GM12864 (cell line): ENCODE measurements around the gene RIPOR1.

Experiments used
- DNase-seq: peaks from one replicate; pipeline ENCODE4 v3.0.0-alpha.2; 2011; ENCODE audit warnings: low read depth
- H3K4me3 ChIP-seq: 2 replicates; pipeline ENCODE4 v1.5.1; 2011; ENCODE audit warnings: mild to moderate bottlenecking, low read depth, low read length, control low read depth
- CTCF ChIP-seq: IDR thresholded peaks from 2 replicates; pipeline ENCODE4 v1.5.1; 2011; ENCODE audit warnings: low read depth, mild to moderate bottlenecking, moderate library complexity, low read length, control low read depth, inconsistent platforms; ENCODE audit errors: missing control alignments

Gene RIPOR1

DNA sequence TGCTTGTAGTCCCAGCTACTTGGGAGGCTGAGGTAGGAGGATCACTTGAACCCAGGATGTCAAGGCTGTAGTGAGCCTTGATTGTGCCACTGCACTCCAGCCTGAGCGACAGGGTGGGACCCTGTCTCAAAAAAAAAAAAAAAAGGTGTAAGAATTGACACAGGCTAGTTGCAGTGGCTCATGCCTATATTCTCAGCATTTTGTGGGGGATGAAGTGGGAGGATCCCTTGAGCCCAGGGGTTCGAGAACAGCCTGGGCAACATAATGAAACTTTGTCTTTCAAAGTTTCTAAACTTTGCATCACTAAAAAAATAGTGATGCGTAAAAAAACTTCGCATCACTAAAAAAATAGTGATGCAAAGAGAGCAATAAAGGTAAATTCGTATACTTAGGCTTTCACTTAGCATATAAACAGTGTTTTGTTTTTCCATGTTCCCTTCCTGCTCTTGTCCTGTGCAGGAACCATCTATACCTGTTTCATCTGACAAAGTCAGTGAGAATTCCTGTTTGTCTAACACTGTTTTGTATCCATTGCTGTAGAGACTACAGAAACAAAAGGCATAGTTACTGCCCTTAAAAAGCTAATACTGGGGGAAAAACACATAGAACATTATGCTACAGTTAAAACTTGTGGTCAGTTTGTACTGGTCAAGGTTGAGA, 65.8 kb downstream of the RIPOR1 start:
- no peak for TF ChIP-seq CTCF
- no peak for DNase-seq
- H3K4me3 ChIP-seq = no peak overlapping the region

GRCh38 chr16:67594956-67595355, 66.3 kb downstream of the RIPOR1 start:
- no peak overlapping the region for H3K4me3 ChIP-seq
- no peak for TF ChIP-seq CTCF
- no peak for DNase-seq
